Hepatocyte (in vitro differentiated cells): Measurements from ENCODE around the gene SIVA1. TPM values are rescaled to one million over a fixed set of nuclear protein-coding genes. Genes with fewer than 3 reads are reported as not detected.

Source experiments
- DNase-seq: peaks from one replicate; pipeline ENCODE4 v3.0.0-alpha.2; 2016; ENCODE audit warnings: low spot score
- H2AFZ ChIP-seq: fragments of 200-600 bp; sonication (generic); 2 replicates; pipeline ENCODE4 v1.6.0; 2016; ENCODE audit warnings: antibody characterized with exemption, mild to moderate bottlenecking
- H3K27ac ChIP-seq: fragments of 200-600 bp; sonication (generic); 2 replicates; pipeline ENCODE4 v1.5.1; 2016; ENCODE audit warnings: mild to moderate bottlenecking
- H3K27me3 ChIP-seq: fragments of 200-600 bp; sonication (generic); 2 replicates; pipeline ENCODE4 v1.6.1; 2016
- H3K36me3 ChIP-seq: fragments of 200-600 bp; sonication (generic); replicated peaks from 2 replicates; pipeline ENCODE4 v1.5.1; 2016; ENCODE audit warnings: low read depth; ENCODE audit not compliant: insufficient read depth
- H3K4me1 ChIP-seq: fragments of 200-600 bp; sonication (generic); 2 replicates; pipeline ENCODE4 v1.5.1; 2016; ENCODE audit warnings: mild to moderate bottlenecking, moderate library complexity; ENCODE audit not compliant: insufficient read depth
- H3K4me2 ChIP-seq: fragments of 200-600 bp; sonication (generic); 2 replicates; pipeline ENCODE4 v1.6.0; 2016
- H3K4me3 ChIP-seq: fragments of 200-600 bp; sonication (generic); 2 replicates; pipeline ENCODE4 v1.5.1; 2016; ENCODE audit warnings: mild to moderate bottlenecking
- H3K79me2 ChIP-seq: fragments of 200-600 bp; sonication (generic); 2 replicates; pipeline ENCODE4 v1.6.0; 2017; ENCODE audit warnings: mild to moderate bottlenecking
- H3K9me2 ChIP-seq: fragments of 200-600 bp; sonication (generic); replicated peaks from 2 replicates; pipeline ENCODE4 v1.6.0; 2017; ENCODE audit warnings: mild to moderate bottlenecking; ENCODE audit not compliant: insufficient read depth
- H3K9me3 ChIP-seq: fragments of 200-600 bp; sonication (generic); 2 replicates; pipeline ENCODE4 v1.5.1; 2016; ENCODE audit warnings: low read depth, mild to moderate bottlenecking
- H4K20me1 ChIP-seq: fragments of 200-600 bp; sonication (generic); 2 replicates; pipeline ENCODE4 v1.6.0; 2016; ENCODE audit warnings: mild to moderate bottlenecking; ENCODE audit not compliant: insufficient read depth, poor library complexity, severe bottlenecking
- EZH2 ChIP-seq: fragments of 200-600 bp; sonication (generic); IDR thresholded peaks from 2 replicates; pipeline ENCODE4 v1.6.1; 2016; ENCODE audit warnings: antibody characterized with exemption, mild to moderate bottlenecking, borderline replicate concordance
- EZH2phosphoT487 ChIP-seq: fragments of 200-600 bp; sonication (generic); IDR thresholded peaks from one replicate; pipeline ENCODE4 v1.6.1; 2018; ENCODE audit warnings: antibody characterized with exemption, mild to moderate bottlenecking, low read depth, moderate library complexity; ENCODE audit not compliant: unreplicated experiment, severe bottlenecking
- WGBS: methylation state at CpG from one replicate; pipeline ENCODE4 v1.1.6; 2016; ENCODE audit warnings: low lambda C conversion rate; ENCODE audit errors: missing lambda C conversion rate; 5-methylcytosine and 5-hydroxymethylcytosine counted together
- polyA plus RNA-seq: library from polyadenylated mRNA; unstranded; fragments of >200 nt; fragmentation: Nextera tagmentation; extraction: Ambion mirVana; gene quantifications from 2 replicates; pipeline ENCODE4 v1.2.1, GENCODE V29; 2016
- total RNA-seq: library from RNA; depleted of rRNA; stranded (reverse); fragments of >200 nt; gene quantifications from 2 replicates; pipeline ENCODE4 v1.2.3, GENCODE V29; 2014
- TF ChIP-seq, protein P1 (sequence below): fragments of 200-600 bp; sonication (generic); IDR thresholded peaks from 2 replicates; pipeline ENCODE4 v1.5.1; 2016; ENCODE audit warnings: antibody characterized with exemption, mild to moderate bottlenecking; ENCODE audit not compliant: poor library complexity

Gene SIVA1
- total and polyA plus RNA-seq, 2 experiments from 2014 or later = 149 to 163 TPM

DNA sequence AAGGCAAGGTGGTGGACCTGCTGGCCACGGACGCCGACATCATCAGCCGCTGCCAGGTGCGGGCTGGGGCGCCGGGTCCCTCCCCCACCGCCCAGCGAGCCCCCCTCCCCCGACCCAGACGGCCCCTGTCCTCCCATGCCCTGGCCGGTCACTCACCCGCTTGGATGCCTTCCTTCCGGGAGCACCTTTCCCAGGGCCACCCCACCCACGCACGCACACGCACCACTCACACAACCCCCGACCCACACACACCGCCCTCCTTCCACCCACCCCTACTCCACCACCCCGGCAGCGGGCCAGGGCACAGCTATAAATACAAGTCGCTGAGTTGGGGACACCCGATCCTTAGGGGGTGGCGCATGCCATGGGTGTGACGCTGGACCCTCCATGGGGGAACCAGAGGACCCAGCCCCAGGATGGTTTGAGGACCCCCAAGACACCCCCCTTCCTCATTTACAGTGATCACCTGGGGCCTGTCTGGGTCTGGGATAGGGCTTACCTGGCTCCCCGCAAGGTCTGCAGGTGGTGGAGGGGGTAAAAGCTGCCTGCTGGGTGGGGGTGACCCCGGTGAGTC is 28.5 kb upstream of the SIVA1 start:
- DNase-seq = no peak
- Histone ChIP-seq H3K27ac (no peak overlapping the region), H4K20me1 (no peaks in the 10 kb centered on the region), H3K36me3 (no peaks in the 10 kb centered on the region), H3K27me3 (no peaks in the 10 kb centered on the region), H3K4me3 (peak overlapping the region; percentile 82), H2AFZ (peak overlapping the region; percentile 49), H3K79me2 (no peaks in the 10 kb centered on the region), H3K4me2 (peak overlapping the region; percentile 99), H3K9me2 (no peaks in the 10 kb centered on the region), H3K4me1 (peaks cover 12% of the 10 kb centered on the region), H3K9me3 (no peaks in the 10 kb centered on the region)
- 22% methylated on average over 7 of the region's 27 CpGs for WGBS
- TF ChIP-seq, protein P1, sequence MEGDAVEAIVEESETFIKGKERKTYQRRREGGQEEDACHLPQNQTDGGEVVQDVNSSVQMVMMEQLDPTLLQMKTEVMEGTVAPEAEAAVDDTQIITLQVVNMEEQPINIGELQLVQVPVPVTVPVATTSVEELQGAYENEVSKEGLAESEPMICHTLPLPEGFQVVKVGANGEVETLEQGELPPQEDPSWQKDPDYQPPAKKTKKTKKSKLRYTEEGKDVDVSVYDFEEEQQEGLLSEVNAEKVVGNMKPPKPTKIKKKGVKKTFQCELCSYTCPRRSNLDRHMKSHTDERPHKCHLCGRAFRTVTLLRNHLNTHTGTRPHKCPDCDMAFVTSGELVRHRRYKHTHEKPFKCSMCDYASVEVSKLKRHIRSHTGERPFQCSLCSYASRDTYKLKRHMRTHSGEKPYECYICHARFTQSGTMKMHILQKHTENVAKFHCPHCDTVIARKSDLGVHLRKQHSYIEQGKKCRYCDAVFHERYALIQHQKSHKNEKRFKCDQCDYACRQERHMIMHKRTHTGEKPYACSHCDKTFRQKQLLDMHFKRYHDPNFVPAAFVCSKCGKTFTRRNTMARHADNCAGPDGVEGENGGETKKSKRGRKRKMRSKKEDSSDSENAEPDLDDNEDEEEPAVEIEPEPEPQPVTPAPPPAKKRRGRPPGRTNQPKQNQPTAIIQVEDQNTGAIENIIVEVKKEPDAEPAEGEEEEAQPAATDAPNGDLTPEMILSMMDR = no peak
- TF ChIP-seq EZH2 (no peak), EZH2phosphoT487 (no peak)

DNA sequence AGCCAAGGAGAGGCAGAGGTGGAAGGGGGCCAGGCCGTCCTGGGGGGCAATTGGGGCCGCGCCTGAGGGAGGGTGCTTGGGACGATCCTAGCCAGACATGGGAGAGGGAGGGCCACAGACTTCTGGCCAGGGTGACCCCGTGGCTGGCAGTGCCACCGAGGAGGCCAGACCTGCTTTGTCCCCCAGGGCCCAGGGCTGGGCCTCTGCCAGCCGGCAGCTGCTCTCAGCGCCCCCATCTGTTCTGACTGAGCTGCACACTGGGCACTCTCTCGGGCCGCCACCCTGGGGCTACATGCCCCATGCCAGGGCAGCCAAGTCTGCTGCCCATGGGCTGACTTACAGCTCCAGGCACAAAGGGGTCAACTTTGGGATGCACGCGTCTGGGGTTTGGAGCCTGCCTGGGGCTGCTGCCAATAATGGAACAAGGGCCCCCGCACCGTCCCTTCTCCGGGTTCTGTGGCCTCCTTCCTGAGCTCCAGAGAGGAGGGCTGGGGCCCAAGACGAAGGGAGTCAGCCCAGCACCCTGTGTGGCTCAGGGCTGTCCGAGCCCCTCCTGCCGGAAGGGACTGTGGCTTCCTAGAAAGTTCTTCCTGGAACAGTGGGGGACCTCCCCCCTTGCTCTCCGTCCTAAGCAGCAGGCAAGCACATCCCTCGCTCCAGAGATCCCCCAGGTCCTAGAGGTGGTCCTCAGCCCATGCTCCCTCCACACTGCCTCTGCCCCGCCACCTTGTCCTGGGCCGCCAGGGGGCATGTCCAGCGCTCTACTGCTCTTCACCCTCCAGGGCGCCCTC is 27.8 kb upstream of the SIVA1 start:
- TF ChIP-seq, protein P1 = no peak
- no peak for TF ChIP-seq EZH2
- no peak for TF ChIP-seq EZH2phosphoT487
- WGBS = 26% methylated on average over 22 of the region's 24 CpGs
- Histone ChIP-seq H3K4me2 (peak overlapping the region; percentile 99), H4K20me1 (no peaks in the 10 kb centered on the region), H3K27me3 (no peaks in the 10 kb centered on the region), H3K27ac (no peak overlapping the region), H3K4me3 (no peak overlapping the region), H3K9me2 (no peaks in the 10 kb centered on the region), H3K4me1 (peaks cover 12% of the 10 kb centered on the region), H3K79me2 (no peaks in the 10 kb centered on the region), H3K9me3 (no peaks in the 10 kb centered on the region), H3K36me3 (no peaks in the 10 kb centered on the region), H2AFZ (no peak overlapping the region)
- peak; percentile 67 for DNase-seq

GRCh38 chr14:104725772-104726548 is 27.0 kb upstream of the SIVA1 start:
- TF ChIP-seq EZH2phosphoT487 (no peak), EZH2 (no peak)
- TF ChIP-seq, protein P1 = no peak
- Histone ChIP-seq H3K4me1 (peaks cover 12% of the 10 kb centered on the region), H4K20me1 (no peaks in the 10 kb centered on the region), H3K9me2 (no peaks in the 10 kb centered on the region), H3K27me3 (no peaks in the 10 kb centered on the region), H3K9me3 (no peaks in the 10 kb centered on the region), H3K79me2 (no peaks in the 10 kb centered on the region), H3K4me2 (peak overlapping the region; percentile 99), H3K36me3 (no peaks in the 10 kb centered on the region), H2AFZ (no peak overlapping the region), H3K27ac (no peak overlapping the region), H3K4me3 (no peak overlapping the region)
- no peak for DNase-seq
- 84% methylated on average over 22 of the region's 25 CpGs for WGBS
